ENCODE data around the gene IGSF8.

Gene IGSF8

GRCh38 chr1:160084771-160085321 is 13.6 kb downstream of the IGSF8 start:
- DNase-seq: no peak

- DNase-seq: no peak
Measured at GRCh38 chr1:160083968-160084770, 14.2 kb downstream of the IGSF8 start.

GRCh38 chr1:160082926-160083325 is 15.5 kb downstream of the IGSF8 start:
- no peak for DNase-seq

DNA sequence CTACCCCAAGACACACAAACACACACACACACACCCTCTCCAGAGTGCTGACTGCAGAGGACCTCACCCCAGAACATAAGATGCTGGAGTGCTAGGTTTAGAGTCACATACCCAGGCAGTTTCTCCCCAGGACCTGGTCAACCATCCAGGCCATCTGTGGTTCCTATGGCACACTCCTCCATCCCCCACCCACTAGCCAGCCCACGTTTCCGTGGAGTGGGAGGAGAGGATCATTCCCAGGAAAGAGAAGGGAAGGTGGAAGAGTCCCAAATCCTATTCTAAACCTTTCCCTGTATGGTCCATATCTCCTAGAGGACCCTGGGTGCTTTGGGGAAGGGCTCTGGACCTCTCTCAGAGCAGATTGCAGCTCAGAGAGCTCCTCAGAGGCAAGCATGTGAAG is 15.9 kb downstream of the IGSF8 start:
- DNase-seq: no peak

DNA sequence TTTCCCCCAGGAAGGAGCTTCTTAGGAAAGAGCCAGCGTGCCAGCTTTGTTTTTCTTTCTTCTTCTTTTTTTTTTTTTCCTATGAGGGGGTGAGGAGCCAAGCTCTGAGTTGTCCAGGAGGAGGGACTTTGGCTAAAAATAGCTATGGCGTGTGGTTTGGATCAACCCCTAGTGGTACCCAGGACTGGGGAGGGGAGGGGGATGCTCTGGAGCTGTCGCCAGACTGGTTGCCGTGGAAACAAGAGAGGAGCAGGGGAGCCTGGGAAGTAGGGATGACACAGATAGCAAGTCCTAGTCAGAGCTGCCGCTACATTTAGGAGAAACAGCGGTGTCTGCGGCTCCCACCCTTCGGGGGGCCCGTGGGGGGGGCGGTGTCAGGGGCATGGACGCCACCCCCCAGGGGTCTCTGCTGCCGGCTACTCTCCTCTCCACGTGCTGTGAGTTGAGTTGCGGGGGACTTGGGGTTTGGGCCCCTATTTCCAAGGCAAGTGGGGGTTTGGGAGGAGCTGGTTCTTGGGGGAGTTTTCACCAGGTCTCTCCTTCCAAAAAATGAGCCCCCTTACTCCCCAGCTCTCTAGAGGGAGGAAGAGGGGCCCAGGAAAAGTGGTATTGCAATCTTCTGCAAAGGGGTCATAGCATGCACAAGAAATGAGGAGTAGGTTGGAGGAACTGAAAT is 17.0 kb downstream of the IGSF8 start, which contains the start of gene KCNJ9:
Gene KCNJ9, plus strand, starts transcription at position 278 of the 676 bp plus-strand sequence. CDS start 2,493 bp downstream, outside the sequence.
- DNase-seq: no peak

GRCh38 chr1:160080381-160081100 is 17.9 kb downstream of the IGSF8 start:
- DNase-seq: no peak

GRCh38 chr1:160079448-160079847 is 19.0 kb downstream of the IGSF8 start:
- no peak for DNase-seq

- DNase-seq: peak; percentile 42 to 58
Measured at GRCh38 chr1:160078512-160079195, 19.8 kb downstream of the IGSF8 start.

DNA sequence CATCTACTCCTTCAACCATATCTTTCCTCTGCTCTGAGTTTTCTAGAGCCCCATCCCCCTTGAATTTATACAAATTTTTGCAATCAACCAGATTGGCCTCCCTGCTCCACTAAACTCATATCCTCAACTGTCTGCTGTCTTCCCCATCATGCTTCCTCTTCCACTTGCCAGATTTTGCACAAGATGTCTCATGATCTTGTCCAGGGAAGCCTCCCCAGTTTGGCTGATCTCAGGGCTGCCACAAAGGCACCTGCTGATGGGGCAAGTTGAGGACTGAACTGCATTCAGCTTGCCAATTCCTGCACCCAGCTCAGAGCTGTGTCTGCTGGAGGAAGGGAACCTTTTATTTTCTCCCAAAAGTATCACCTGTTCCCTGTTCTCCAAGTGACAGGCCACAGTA is 20.9 kb downstream of the IGSF8 start:
- peak in 1 of 2 experiments; percentile 27 for DNase-seq

GRCh38 chr1:160076295-160076694 is 22.1 kb downstream of the IGSF8 start:
- DNase-seq: no peak

DNA sequence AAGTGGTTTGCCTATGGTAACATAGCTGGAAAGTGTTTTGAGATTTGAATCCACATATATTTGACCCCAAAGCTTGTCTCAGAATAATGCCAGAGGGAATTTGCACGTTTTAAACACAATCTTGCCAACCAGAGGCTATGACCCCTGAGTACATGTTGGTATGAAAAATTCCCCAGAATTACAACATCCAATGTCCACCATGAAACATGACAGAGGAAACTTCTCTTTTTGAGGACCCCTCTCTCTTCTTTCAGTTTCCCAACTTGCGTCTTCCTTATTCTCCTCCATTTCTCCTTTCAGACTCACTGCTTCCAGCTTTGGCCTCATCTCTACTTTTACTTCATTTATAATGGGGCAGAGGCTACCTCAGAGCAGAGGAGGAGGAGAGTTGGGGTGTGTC is 22.6 kb downstream of the IGSF8 start:
- no peak for DNase-seq

GRCh38 chr1:160074865-160075264 is 23.6 kb downstream of the IGSF8 start:
- DNase-seq: no peak

DNA sequence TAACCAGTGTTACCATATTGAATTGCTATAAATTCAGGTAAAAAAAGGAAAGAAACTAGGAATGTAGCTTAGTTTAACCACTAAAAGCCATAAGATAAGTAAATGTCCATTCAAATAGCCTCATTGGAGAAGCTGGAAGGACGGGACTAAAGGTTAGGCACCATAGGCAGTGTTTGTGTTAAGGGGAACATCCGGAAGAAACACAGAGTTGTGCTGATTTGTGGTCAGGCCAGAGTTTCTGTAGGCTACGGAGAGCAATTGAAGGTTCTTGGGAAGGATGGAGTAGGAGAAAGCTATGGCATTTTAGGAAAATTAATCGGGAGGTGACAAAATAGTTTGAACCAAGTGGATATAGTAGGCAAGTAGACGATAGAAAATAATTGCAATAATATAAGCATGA is 27.1 kb downstream of the IGSF8 start:
- no peak for DNase-seq

DNA sequence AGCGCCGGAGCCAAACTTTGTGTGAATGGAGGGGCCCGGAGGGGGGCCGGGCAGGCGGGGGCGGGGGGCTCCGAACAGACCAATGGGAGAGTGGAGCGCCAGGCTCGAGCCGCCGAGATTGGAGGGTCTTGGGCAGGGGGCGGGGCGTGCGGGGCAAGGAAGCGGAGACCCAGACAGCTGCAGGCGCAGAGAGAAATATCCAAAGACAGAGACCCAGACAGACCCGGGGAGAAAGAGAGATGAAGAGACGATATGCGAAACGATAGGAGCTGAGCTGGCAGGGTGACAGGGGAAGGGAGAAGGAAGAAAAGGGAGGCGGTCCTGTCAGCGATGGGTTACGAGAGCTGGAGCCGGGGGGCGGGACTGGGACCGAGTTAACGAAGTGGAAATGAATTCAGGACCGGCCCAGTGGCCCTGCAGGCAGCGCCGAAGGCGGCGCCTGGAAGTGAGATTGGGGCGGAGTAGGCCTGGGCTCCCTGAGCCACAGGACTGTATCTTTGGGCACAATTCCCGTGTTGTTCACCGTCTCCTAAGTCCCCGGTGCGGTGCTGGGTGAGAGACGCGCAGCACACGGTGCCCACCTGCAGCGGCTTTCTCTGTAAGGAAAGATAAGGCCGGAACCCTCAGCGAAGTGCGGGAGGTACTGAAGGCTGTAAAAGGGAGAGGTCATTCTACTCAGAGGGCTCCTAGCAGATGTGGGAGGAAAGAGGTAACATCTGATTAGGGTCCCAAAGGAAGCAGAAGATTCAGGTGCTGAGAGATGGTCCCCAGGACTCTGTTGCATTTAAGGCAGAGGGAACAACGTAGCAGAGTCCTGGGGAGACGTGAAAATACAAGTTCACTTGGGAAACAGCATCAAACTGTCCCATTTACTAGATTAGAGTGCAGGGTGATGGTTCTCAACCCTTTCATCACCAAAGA is 27.9 kb downstream of the IGSF8 start:
- DNase-seq: no peak

DNA sequence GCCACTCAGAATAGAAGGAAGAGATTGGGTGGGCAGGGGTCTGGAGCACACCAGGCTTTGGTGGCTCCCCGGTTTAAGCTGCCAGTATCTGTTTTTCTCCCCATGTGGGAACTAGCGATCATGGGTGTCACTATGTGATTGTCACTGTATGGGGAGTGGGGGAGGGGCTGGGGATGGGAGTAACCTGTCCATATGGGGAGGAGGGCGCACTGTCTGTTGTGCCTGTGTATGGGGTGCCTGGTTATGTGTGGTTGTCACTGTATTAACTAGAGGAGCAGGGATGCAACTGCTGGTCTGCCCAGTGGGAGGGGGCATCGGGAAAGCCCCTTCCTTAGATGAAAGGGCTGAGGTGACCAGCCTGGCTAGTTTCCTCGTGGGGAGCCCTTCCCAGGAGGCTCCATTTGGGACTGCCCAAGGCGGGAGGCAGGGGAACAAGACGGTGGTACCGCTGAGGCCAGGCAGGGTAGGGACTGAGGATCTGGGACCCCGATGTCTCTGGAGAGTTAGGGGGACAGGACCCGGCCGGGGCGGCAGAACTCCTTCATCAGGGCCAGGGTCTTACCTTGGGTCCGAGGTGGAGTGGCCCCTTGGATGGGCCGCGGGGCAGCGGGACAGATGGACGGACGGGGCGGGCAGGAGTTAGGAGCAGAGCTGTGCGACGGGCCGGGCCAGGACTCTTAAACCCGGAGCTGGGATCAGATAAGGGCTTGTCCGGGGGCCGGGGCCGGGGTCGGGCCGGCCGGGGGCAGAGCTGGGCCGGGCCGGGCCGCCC is 28.8 kb downstream of the IGSF8 start, which contains the start of gene KCNJ10:
Gene KCNJ10, minus strand, starts transcription at position 701 of the 772 bp plus-strand sequence. CDS start 27,628 bp downstream, outside the sequence.
- DNase-seq: no peak

- DNase-seq: no peak
Measured at GRCh38 chr1:160068225-160068624, 30.2 kb downstream of the IGSF8 start.

DNA sequence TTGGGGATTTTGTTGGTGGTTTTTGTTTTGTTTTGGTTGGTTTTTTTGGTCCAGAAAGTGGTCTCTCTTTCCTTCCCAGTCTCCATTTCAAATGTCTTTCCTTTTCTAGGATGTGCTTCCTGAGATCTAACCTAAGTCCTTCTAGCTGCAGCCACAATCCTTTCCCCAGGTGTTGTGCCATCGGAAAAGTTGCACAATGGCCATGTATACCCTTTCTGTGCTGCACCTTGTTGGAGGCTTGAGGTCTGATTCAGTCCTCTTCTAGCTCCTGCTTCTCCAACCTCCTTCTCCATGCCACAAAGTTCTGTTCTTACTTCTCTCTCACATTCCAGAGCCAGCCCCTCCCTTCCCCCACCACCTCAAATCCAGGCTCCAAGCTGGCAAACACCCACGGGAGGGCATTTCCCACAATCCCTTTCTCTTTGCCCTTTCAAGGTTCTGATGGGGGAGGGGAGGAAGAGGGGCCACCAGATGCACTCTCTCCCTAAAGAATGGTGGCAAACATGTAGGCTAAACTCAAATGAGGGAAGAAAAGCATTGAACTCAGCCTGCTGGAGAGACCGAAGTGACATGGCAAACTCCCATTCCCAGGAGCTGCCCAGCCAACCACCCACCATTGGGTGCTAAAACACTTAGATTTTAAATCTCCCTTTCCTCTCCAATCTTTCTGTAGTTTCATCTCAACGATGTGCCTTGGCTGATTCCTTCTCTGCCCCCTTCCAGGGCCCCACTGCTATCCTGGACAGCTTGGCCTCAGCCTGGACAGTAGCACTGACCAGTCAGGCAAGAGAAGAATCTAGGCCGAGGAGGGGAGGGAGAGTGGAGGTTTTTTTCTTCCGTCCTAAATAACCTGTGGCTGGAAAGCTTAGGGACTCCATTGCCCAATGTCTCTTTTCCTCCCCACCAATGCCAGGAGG is 31.3 kb downstream of the IGSF8 start:
- no peak for DNase-seq

DNA sequence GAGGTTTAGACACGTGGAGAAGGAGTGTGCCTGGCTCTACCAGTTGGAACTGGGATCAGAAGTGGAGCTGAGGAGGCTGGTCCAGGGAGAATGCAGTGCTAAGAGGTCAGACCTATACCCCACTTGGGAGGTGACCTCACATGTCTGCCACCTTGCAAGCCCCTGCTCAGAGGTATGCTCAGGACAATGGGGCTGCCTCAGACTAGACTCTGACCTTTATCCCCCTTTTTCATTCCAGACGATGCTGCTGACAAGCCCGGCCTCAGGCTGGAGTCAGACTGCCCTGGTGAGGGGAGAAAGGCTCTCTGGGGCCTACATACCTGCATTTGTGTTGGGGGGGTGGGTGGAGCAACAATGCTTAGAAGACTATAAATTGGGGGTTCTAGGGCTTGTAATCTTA is 33.7 kb downstream of the IGSF8 start:
- DNase-seq: no peak

DNA sequence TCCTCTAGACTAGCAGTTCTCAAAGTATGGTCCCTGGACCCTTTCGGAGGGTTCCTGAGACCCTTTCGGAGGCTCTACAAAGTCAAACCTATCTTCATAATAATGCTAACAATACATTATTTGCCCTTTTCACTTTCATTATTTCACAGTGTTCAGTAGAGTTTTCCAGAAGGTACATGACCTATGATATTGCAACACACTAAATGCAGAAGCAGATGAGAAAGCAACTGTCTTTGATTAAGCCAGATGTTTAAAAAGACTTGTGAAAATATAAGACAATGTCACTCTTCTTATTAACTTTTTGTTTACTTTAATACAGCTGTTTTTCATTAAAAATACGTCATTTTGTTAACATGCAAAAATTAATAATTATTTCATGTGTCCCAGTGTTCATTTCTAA is 34.3 kb downstream of the IGSF8 start:
- no peak for DNase-seq

Data from AML-193 (cell line).